GM23338 (cell line): ENCODE measurements around the gene STAT4. TPM values are rescaled to one million over a fixed set of nuclear protein-coding genes. Genes with fewer than 3 reads are reported as not detected.
"Not testable (repeated sequence)": the region's sequence is repeated elsewhere in the genome, so short reads cannot be mapped to it uniquely, and the experiment has no call there.

ENCODE experiments used
- ATAC-seq: fragments of 200-7000 bp; cut with Tn5 transposase; 3 replicates; pipeline ENCODE4 v1.9.1; 2020
- DNase-seq: peaks from one replicate; pipeline ENCODE4 v3.0.0-alpha.2; 2015; ENCODE audit warnings: low spot score
- H2AFZ ChIP-seq: fragments of 200-600 bp; sonication (generic); 2 replicates; pipeline ENCODE4 v1.8.0; 2016; ENCODE audit warnings: antibody characterized with exemption, mild to moderate bottlenecking, moderate library complexity
- H3F3A ChIP-seq: fragments of 200-600 bp; sonication (generic); replicated peaks from 2 replicates; pipeline ENCODE4 v1.8.0; 2017; ENCODE audit warnings: antibody characterized with exemption, mixed run types, low read depth
- H3K27ac ChIP-seq: fragments of 200-600 bp; sonication (generic); 2 replicates; pipeline ENCODE4 v1.6.1; 2016; ENCODE audit warnings: low read depth
- H3K27me3 ChIP-seq: fragments of 200-600 bp; sonication (generic); 2 replicates; pipeline ENCODE4 v1.8.0; 2016; ENCODE audit warnings: mild to moderate bottlenecking, mixed run types, moderate library complexity; ENCODE audit not compliant: insufficient read depth
- H3K36me3 ChIP-seq: fragments of 200-600 bp; sonication (generic); 2 replicates; pipeline ENCODE4 v1.8.0; 2016; ENCODE audit warnings: mild to moderate bottlenecking; ENCODE audit not compliant: insufficient read depth
- H3K4me1 ChIP-seq: fragments of 200-600 bp; sonication (generic); 2 replicates; pipeline ENCODE4 v1.8.0; 2016; ENCODE audit warnings: mild to moderate bottlenecking, moderate library complexity; ENCODE audit not compliant: insufficient read depth
- H3K4me2 ChIP-seq: fragments of 200-600 bp; sonication (generic); 2 replicates; pipeline ENCODE4 v1.7.1; 2017; ENCODE audit warnings: mixed run types
- H3K4me3 ChIP-seq: fragments of 200-600 bp; sonication (generic); 2 replicates; pipeline ENCODE4 v1.6.1; 2016; ENCODE audit warnings: mixed run types
- H3K79me2 ChIP-seq: fragments of 200-600 bp; sonication (generic); replicated peaks from 2 replicates; pipeline ENCODE4 v1.8.0; 2017; ENCODE audit warnings: mild to moderate bottlenecking; ENCODE audit not compliant: insufficient read depth
- H3K9me2 ChIP-seq: fragments of 200-600 bp; sonication (generic); 2 replicates; pipeline ENCODE4 v1.8.0; 2017; ENCODE audit not compliant: insufficient read depth
- H4K20me1 ChIP-seq: fragments of 200-600 bp; sonication (generic); replicated peaks from 2 replicates; pipeline ENCODE4 v1.8.0; 2017; ENCODE audit warnings: mild to moderate bottlenecking; ENCODE audit not compliant: insufficient read depth
- H3K27ac Mint-ChIP-seq: 2 replicates; pipeline ENCODE4 v1.8.0; 2020; ENCODE audit warnings: inconsistent platforms, mild to moderate bottlenecking, moderate library complexity, mixed read lengths
- H3K27me3 Mint-ChIP-seq: 3 replicates; pipeline ENCODE4 v1.8.0; 2022; ENCODE audit warnings: low read depth, mild to moderate bottlenecking, moderate library complexity, mixed read lengths, inconsistent platforms; ENCODE audit not compliant: insufficient read depth, poor library complexity
- H3K36me3 Mint-ChIP-seq: 3 replicates; pipeline ENCODE4 v1.8.0; 2021; ENCODE audit warnings: low read depth, mild to moderate bottlenecking, inconsistent platforms, moderate library complexity, mixed read lengths
- H3K4me1 Mint-ChIP-seq: 3 replicates; pipeline ENCODE4 v1.8.0; 2020; ENCODE audit warnings: mild to moderate bottlenecking, inconsistent platforms, mixed read lengths
- H3K4me3 Mint-ChIP-seq: 3 replicates; pipeline ENCODE4 v1.8.0; 2021; ENCODE audit warnings: moderate library complexity, mild to moderate bottlenecking, inconsistent platforms, mixed read lengths
- H3K9me3 Mint-ChIP-seq: 3 replicates; pipeline ENCODE4 v1.8.0; 2020; ENCODE audit warnings: moderate library complexity, mild to moderate bottlenecking, inconsistent platforms, mixed read lengths
- CREB1 ChIP-seq: fragments of 250-450 bp; sonication (Bioruptor Pico); IDR thresholded peaks from 2 replicates; pipeline ENCODE4 v1.5.0; 2020; ENCODE audit warnings: low read depth, mild to moderate bottlenecking, moderate library complexity
- CTCF ChIP-seq, 2 experiments: fragments of 200-600 bp in 1 of 2; sonication (generic) in 1 of 2; conservative IDR thresholded peaks; 2 replicates each; pipeline versions ENCODE4 v1.5.1 to v1.6.1; 2016 to 2017; ENCODE audit warnings: antibody characterized with exemption in 2 of 2, low read depth in 2 of 2, mild to moderate bottlenecking in 2 of 2, moderate library complexity in 1 of 2
- ETS1 ChIP-seq: IDR thresholded peaks from 2 replicates; pipeline ENCODE4 v1.6.1; 2016; ENCODE audit warnings: antibody characterized with exemption
- JUNB ChIP-seq: IDR thresholded peaks from one replicate; pipeline ENCODE4 v1.6.1; 2016; ENCODE audit warnings: antibody characterized with exemption; ENCODE audit not compliant: unreplicated experiment
- polyA plus RNA-seq: library from polyadenylated mRNA; unstranded; fragments of >200 nt; fragmentation: Nextera tagmentation; extraction: Ambion mirVana; gene quantifications from 2 replicates; pipeline ENCODE4 v1.2.1, GENCODE V29; 2016
- total RNA-seq: library from RNA; depleted of rRNA; stranded (reverse); fragments of >200 nt; shearing (Covaris generic); gene quantifications from 2 replicates; pipeline ENCODE4 v1.2.3, GENCODE V29; 2014

STAT4 gene
- total and polyA plus RNA-seq, 2 experiments from 2014 or later: 0.52 to 0.86 TPM

GRCh38 chr2:190996947-190997346, 153.8 kb downstream of the STAT4 start:
- Mint-ChIP-seq H3K4me1 (no peaks in the 10 kb centered on the region; the same call in 2 of the 3 replicates), H3K4me3 (no peak overlapping the region), H3K9me3 (no peaks in the 10 kb centered on the region), H3K27ac (no peak overlapping the region), H3K36me3 (peaks cover 78% of the 10 kb centered on the region), H3K27me3 (peaks cover 7% of the 10 kb centered on the region)
- H3K4me2 ChIP-seq: no peak overlapping the region
- no peak overlapping the region for H3K27ac ChIP-seq
- H3K9me2 ChIP-seq: no peaks in the 10 kb centered on the region
- H4K20me1 ChIP-seq: peaks cover 4% of the 10 kb centered on the region
- no peak for ATAC-seq
- TF ChIP-seq JUNB (no peak), CTCF (conservative IDR thresholded peaks at IDR 0.05; ENCODE audit: low read depth in 2 of 2) (no peak), ETS1 (no peak)
- no peaks in the 10 kb centered on the region for H3K27me3 ChIP-seq
- peaks cover 43% of the 10 kb centered on the region for H3K36me3 ChIP-seq
- peaks cover 4% of the 10 kb centered on the region; the same call in 1 of the 2 replicates for H3F3A ChIP-seq
- H3K4me1 ChIP-seq: no peaks in the 10 kb centered on the region
- no peak overlapping the region for H3K4me3 ChIP-seq
- H2AFZ ChIP-seq: no peak overlapping the region
- no peaks in the 10 kb centered on the region for H3K79me2 ChIP-seq
- no peak for DNase-seq

- no peak overlapping the region for H3K27ac Mint-ChIP-seq
- DNase-seq: peak; percentile 79
- no peak overlapping the region for H3K4me3 ChIP-seq
- H3K36me3 ChIP-seq: peaks cover 43% of the 10 kb centered on the region
- H2AFZ ChIP-seq: no peak overlapping the region
- no peaks in the 10 kb centered on the region for H3K4me1 ChIP-seq
- no peaks in the 10 kb centered on the region for H3K27me3 ChIP-seq
- peaks cover 77% of the 10 kb centered on the region for H3K36me3 Mint-ChIP-seq
- H3F3A ChIP-seq: peaks cover 4% of the 10 kb centered on the region; the same call in 1 of the 2 replicates
- H3K27me3 Mint-ChIP-seq: peaks cover 7% of the 10 kb centered on the region
- no peaks in the 10 kb centered on the region for H3K79me2 ChIP-seq
- H3K9me2 ChIP-seq: no peaks in the 10 kb centered on the region
- H3K27ac ChIP-seq: no peak overlapping the region
- H3K4me1 Mint-ChIP-seq: no peaks in the 10 kb centered on the region; the same call in 2 of the 3 replicates
- H3K4me2 ChIP-seq: no peak overlapping the region
- peak; percentile 99 for ATAC-seq
- H3K9me3 Mint-ChIP-seq: no peaks in the 10 kb centered on the region
- TF ChIP-seq CTCF (conservative IDR thresholded peaks at IDR 0.05; ENCODE audit: low read depth in 2 of 2): peak; percentile 73 to 84
- TF ChIP-seq CREB1 (CRISPR knock-in tag): no peak
- H3K4me3 Mint-ChIP-seq: no peak overlapping the region
- H4K20me1 ChIP-seq: peaks cover 7% of the 10 kb centered on the region
Measured at GRCh38 chr2:190996338-190996946, 154.4 kb downstream of the STAT4 start.

GRCh38 chr2:190995315-190995714, 155.5 kb downstream of the STAT4 start:
- peaks cover 79% of the 10 kb centered on the region for H3K36me3 Mint-ChIP-seq
- not testable (repeated sequence) for H3K4me2 ChIP-seq, H3K4me1 Mint-ChIP-seq, H3K27me3 ChIP-seq, H2AFZ ChIP-seq, H4K20me1 ChIP-seq, H3K4me3 Mint-ChIP-seq, H3K27me3 Mint-ChIP-seq, H3K4me3 ChIP-seq, H3F3A ChIP-seq, H3K27ac ChIP-seq, H3K4me1 ChIP-seq, H3K9me3 Mint-ChIP-seq, H3K9me2 ChIP-seq, DNase-seq, H3K79me2 ChIP-seq, H3K27ac Mint-ChIP-seq, ATAC-seq
- H3K36me3 ChIP-seq: peaks cover 51% of the 10 kb centered on the region
